NT2/D1 (cell line): ENCODE measurements around the gene PLEKHA5.
"Not testable (repeated sequence)": the region's sequence is repeated elsewhere in the genome, so short reads cannot be mapped to it uniquely, and the experiment has no call there.

Source experiments
- YY1 ChIP-seq: IDR thresholded peaks from 2 replicates; pipeline ENCODE4 v1.6.1; 2011; ENCODE audit not compliant: insufficient read length, insufficient read depth
- ZNF274 ChIP-seq: IDR thresholded peaks from 2 replicates; pipeline ENCODE4 v1.6.1; 2011; ENCODE audit warnings: mild to moderate bottlenecking, low read depth, low read length

DNA sequence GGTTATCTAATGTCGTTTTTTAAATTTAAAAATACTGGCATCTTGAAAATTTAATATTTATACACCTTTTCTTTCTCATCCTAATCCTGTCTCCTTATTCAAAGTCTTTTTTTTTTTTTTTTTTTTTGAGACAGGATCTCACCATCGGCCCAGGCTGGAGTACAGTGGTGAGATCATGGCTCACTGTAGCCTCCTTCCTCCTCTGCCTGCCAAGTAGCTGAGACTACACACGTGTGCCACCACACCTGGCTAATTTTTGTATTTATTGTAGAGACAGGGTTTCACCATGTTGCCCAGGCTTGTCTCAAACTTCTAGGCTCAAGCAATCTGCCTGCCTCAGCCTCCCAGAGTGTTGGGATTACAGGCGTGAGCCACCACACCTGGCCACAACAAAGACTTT is 221.3 kb downstream of the PLEKHA5 start:
- TF ChIP-seq ZNF274, YY1: not testable (repeated sequence)
